ENCODE results near the gene BCLAF1.
A peak's percentile ranks its signal among the peaks of the same experiment; 100 is the strongest.
"Not testable (repeated sequence)": the region's sequence is repeated elsewhere in the genome, so short reads cannot be mapped to it uniquely, and the experiment has no call there.

BCLAF1 gene

GRCh38 chr6:136249336-136249735 is 40.3 kb downstream of the BCLAF1 start:
- FAIRE-seq: no peak
- no peak for DNase-seq (ENCODE audit: low spot score)

- FAIRE-seq (no peak), DNase-seq (ENCODE audit: low spot score) (no peak)
Measured at GRCh38 chr6:136244061-136244616, 45.5 kb downstream of the BCLAF1 start.

- FAIRE-seq: no peak
Measured at GRCh38 chr6:136236466-136237293, 53.0 kb downstream of the BCLAF1 start.

GRCh38 chr6:136235233-136235564 is 54.4 kb downstream of the BCLAF1 start:
- FAIRE-seq (no peak), DNase-seq (ENCODE audit: low spot score) (no peak)

More at GRCh38 chr6:136236466-136237293, 53.0 kb downstream of the BCLAF1 start:
- no peak for DNase-seq (ENCODE audit: low spot score)

GRCh38 chr6:136232701-136233100 is 56.9 kb downstream of the BCLAF1 start:
- DNase-seq (ENCODE audit: low spot score) (no peak), FAIRE-seq (no peak)

GRCh38 chr6:136230219-136230853 is 59.3 kb downstream of the BCLAF1 start:
- FAIRE-seq (no peak), DNase-seq (ENCODE audit: low spot score) (no peak)

- FAIRE-seq: no peak
- DNase-seq (ENCODE audit: low spot score): no peak
Measured at GRCh38 chr6:136228814-136229213, 60.8 kb downstream of the BCLAF1 start.

- no peak for FAIRE-seq
- DNase-seq (ENCODE audit: low spot score): no peak
Measured at GRCh38 chr6:136226674-136227377, 62.8 kb downstream of the BCLAF1 start.

- no peak for FAIRE-seq
- DNase-seq (ENCODE audit: low spot score): peak; percentile 65
Measured at GRCh38 chr6:136226027-136226673, 63.5 kb downstream of the BCLAF1 start.

- FAIRE-seq: no peak
- DNase-seq (ENCODE audit: low spot score): peak; percentile 19
Measured at GRCh38 chr6:136225496-136225895, 64.2 kb downstream of the BCLAF1 start.

GRCh38 chr6:136224974-136225373 is 64.7 kb downstream of the BCLAF1 start:
- FAIRE-seq; DNase-seq (ENCODE audit: low spot score): not testable (repeated sequence)

GRCh38 chr6:136216503-136217401 is 72.9 kb downstream of the BCLAF1 start:
- DNase-seq (ENCODE audit: low spot score): no peak
- no peak for FAIRE-seq

GRCh38 chr6:136213853-136214252 is 75.8 kb downstream of the BCLAF1 start:
- FAIRE-seq: no peak

GRCh38 chr6:136213012-136213539 is 76.6 kb downstream of the BCLAF1 start:
- FAIRE-seq: no peak
- no peak for DNase-seq (ENCODE audit: low spot score)

More at GRCh38 chr6:136213853-136214252, 75.8 kb downstream of the BCLAF1 start:
- DNase-seq (ENCODE audit: low spot score): no peak

GRCh38 chr6:136212608-136213007 is 77.0 kb downstream of the BCLAF1 start:
- FAIRE-seq (no peak), DNase-seq (ENCODE audit: low spot score) (no peak)

GRCh38 chr6:136210398-136211165 is 79.1 kb downstream of the BCLAF1 start:
- DNase-seq (ENCODE audit: low spot score) (no peak), FAIRE-seq (no peak)

- no peak for FAIRE-seq
Measured at GRCh38 chr6:136209496-136209895, 80.2 kb downstream of the BCLAF1 start.

GRCh38 chr6:136208783-136209182 is 80.9 kb downstream of the BCLAF1 start:
- FAIRE-seq: no peak
- no peak for DNase-seq (ENCODE audit: low spot score)

More at GRCh38 chr6:136209496-136209895, 80.2 kb downstream of the BCLAF1 start:
- DNase-seq (ENCODE audit: low spot score): no peak
